ENCODE results near the gene SOCS7.

Gene SOCS7

DNA sequence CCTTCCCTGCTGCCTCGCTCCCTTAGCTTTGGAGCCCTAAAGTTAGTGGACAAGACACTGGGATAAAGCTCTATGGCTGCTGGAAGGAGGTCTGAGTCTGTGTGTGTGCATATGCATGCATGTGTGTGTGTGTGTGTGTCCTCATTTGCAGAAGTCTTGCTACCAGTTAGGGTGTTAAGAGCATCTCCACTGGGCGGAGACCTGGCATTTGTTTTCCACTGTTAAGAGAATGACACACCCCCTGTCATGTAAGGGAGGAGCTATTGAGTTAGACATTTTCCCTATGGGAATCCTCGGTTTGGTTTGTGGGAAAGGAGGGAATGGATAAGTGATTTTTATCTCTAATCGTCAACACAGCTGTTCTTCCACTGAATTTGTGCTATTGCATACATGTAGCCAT is 51.8 kb downstream of the SOCS7 start:
- no peaks in the 10 kb centered on the region for H3K9me2 ChIP-seq (replicated peaks; ENCODE audit: control insufficient read depth, low read length)
- no peak overlapping the region for H3K4me2 ChIP-seq (ENCODE audit: low read length)
- H3K27me3 ChIP-seq (ENCODE audit: control insufficient read depth, low read length): no peaks in the 10 kb centered on the region
- no peak overlapping the region for H3K27ac ChIP-seq (ENCODE audit: low read depth, low read length)
- H4K20me1 ChIP-seq (ENCODE audit: control insufficient read depth, insufficient read depth, low read depth, low read length): no peaks in the 10 kb centered on the region
- no peak overlapping the region for H3K4me3 ChIP-seq (ENCODE audit: low read length)
- no peaks in the 10 kb centered on the region for H3K4me1 ChIP-seq (ENCODE audit: control insufficient read depth, low read length)
- TF ChIP-seq, protein P1, sequence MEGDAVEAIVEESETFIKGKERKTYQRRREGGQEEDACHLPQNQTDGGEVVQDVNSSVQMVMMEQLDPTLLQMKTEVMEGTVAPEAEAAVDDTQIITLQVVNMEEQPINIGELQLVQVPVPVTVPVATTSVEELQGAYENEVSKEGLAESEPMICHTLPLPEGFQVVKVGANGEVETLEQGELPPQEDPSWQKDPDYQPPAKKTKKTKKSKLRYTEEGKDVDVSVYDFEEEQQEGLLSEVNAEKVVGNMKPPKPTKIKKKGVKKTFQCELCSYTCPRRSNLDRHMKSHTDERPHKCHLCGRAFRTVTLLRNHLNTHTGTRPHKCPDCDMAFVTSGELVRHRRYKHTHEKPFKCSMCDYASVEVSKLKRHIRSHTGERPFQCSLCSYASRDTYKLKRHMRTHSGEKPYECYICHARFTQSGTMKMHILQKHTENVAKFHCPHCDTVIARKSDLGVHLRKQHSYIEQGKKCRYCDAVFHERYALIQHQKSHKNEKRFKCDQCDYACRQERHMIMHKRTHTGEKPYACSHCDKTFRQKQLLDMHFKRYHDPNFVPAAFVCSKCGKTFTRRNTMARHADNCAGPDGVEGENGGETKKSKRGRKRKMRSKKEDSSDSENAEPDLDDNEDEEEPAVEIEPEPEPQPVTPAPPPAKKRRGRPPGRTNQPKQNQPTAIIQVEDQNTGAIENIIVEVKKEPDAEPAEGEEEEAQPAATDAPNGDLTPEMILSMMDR (IDR thresholded peaks at IDR 0.05; ENCODE audit: low read depth, low read length, poor library complexity, severe bottlenecking): peak; percentile 1
- TF ChIP-seq EZH2phosphoT487 (IDR thresholded peaks at IDR 0.05; ENCODE audit: borderline replicate concordance, low read length): no peak
- no peaks in the 10 kb centered on the region for H3K79me2 ChIP-seq (ENCODE audit: control insufficient read depth, low read length)
- no peaks in the 10 kb centered on the region for H3K36me3 ChIP-seq (ENCODE audit: control insufficient read depth, low read length)
- H3K9me3 ChIP-seq (ENCODE audit: control insufficient read depth, insufficient read depth, low read length): no peaks in the 10 kb centered on the region
- no peaks in the 10 kb centered on the region for H3F3A ChIP-seq (ENCODE audit: control insufficient read depth, insufficient read depth)

DNA sequence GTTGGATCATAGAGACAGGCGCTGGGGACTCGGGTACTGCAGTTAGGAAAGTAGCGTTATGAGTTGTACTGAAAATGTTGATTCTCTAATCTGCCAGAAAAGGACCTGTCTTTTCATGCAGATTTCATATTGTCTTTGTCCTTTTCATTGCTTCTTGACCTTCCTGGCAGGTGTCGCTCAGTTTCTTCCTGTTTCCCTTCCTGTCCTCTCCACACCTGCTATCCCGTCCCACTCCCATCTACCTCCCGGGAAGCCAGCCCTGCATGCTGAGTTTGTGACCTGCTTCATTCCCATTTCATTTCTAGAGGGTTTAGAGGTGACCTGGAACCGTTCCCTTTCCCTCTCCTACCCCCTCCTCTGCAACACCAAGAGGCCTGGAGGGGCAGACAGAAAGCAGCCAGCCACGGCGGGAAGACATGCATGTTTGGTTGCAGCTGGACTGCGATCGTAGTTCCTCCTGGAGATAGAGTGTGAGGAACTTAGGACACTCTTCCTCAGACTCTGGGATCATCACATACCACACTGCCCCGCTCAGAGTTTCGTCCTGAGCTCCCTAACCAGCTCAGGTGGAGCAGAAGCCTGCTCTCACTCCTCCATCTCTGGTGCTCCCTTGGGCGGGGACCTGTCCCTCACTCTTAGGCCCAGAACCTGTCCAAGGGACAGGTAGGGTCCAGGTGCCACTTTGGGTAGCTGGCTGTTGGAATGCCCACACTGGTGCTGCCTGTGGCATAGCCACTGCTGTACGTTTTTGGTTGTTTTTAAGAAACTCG is 52.7 kb downstream of the SOCS7 start:
- Histone ChIP-seq H3K4me2 (ENCODE audit: low read length) (no peak overlapping the region), H3K27me3 (ENCODE audit: control insufficient read depth, low read length) (no peaks in the 10 kb centered on the region)
- TF ChIP-seq, protein P1 (IDR thresholded peaks at IDR 0.05; ENCODE audit: low read depth, low read length, poor library complexity, severe bottlenecking): no peak
- TF ChIP-seq EZH2phosphoT487 (IDR thresholded peaks at IDR 0.05; ENCODE audit: borderline replicate concordance, low read length): no peak

DNA sequence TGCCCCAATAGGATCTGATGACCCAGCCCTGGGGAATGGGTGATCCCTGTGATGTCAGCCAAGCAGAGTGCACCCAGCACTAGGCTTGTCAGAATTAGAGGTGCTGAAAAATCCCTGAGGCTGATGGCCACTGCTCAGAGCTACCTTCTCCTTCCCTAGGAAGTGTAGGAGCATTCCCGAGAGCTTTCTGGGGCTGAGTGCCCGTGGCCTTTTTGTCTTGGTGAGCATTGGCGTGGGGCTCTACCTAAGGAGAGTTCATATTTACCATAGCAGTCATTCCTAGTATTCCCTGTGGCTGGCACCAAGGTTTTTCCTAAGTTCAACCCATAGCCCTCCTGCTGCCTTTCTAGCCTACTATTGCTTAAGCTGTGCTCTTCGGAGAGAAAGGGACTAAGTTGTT is 54.0 kb downstream of the SOCS7 start:
- no peak for TF ChIP-seq EZH2phosphoT487 (IDR thresholded peaks at IDR 0.05; ENCODE audit: borderline replicate concordance, low read length)
- TF ChIP-seq, protein P1 (IDR thresholded peaks at IDR 0.05; ENCODE audit: low read depth, low read length, poor library complexity, severe bottlenecking): no peak
- H3K4me2 ChIP-seq (ENCODE audit: low read length): no peak overlapping the region
- H4K20me1 ChIP-seq (ENCODE audit: control insufficient read depth, insufficient read depth, low read depth, low read length): no peaks in the 10 kb centered on the region

More for the DNA sequence above, 52.7 kb downstream of the SOCS7 start:
- H3K27ac ChIP-seq (ENCODE audit: low read depth, low read length): no peak overlapping the region
- no peaks in the 10 kb centered on the region for H4K20me1 ChIP-seq (ENCODE audit: control insufficient read depth, insufficient read depth, low read depth, low read length)
- H3K79me2 ChIP-seq (ENCODE audit: control insufficient read depth, low read length): no peaks in the 10 kb centered on the region
- H3K9me3 ChIP-seq (ENCODE audit: control insufficient read depth, insufficient read depth, low read length): no peaks in the 10 kb centered on the region
- no peak overlapping the region for H3K4me3 ChIP-seq (ENCODE audit: low read length)
- H3K9me2 ChIP-seq (replicated peaks; ENCODE audit: control insufficient read depth, low read length): no peaks in the 10 kb centered on the region
- H3K36me3 ChIP-seq (ENCODE audit: control insufficient read depth, low read length): no peaks in the 10 kb centered on the region
- no peaks in the 10 kb centered on the region for H3K4me1 ChIP-seq (ENCODE audit: control insufficient read depth, low read length)
- no peaks in the 10 kb centered on the region for H3F3A ChIP-seq (ENCODE audit: control insufficient read depth, insufficient read depth)

More for the DNA sequence above, 54.0 kb downstream of the SOCS7 start:
- no peaks in the 10 kb centered on the region for H3K36me3 ChIP-seq (ENCODE audit: control insufficient read depth, low read length)
- no peak overlapping the region for H3K27ac ChIP-seq (ENCODE audit: low read depth, low read length)
- H3K4me3 ChIP-seq (ENCODE audit: low read length): no peak overlapping the region
- no peaks in the 10 kb centered on the region for H3K79me2 ChIP-seq (ENCODE audit: control insufficient read depth, low read length)
- no peaks in the 10 kb centered on the region for H3K27me3 ChIP-seq (ENCODE audit: control insufficient read depth, low read length)
- H3K4me1 ChIP-seq (ENCODE audit: control insufficient read depth, low read length): no peaks in the 10 kb centered on the region
- no peaks in the 10 kb centered on the region for H3K9me3 ChIP-seq (ENCODE audit: control insufficient read depth, insufficient read depth, low read length)
- H3F3A ChIP-seq (ENCODE audit: control insufficient read depth, insufficient read depth): no peaks in the 10 kb centered on the region
- no peaks in the 10 kb centered on the region for H3K9me2 ChIP-seq (replicated peaks; ENCODE audit: control insufficient read depth, low read length)
